ENCODE measurements around the gene CLIC1.

The CLIC1 gene

GRCh38 chr6:31708224-31708623, 28.1 kb downstream of the CLIC1 start:
- no peak for TF ChIP-seq CTCF (conservative IDR thresholded peaks at IDR 0.05)
- no peak overlapping the region for H3K27ac ChIP-seq

- no peak overlapping the region for H3K27ac ChIP-seq
- TF ChIP-seq CTCF (conservative IDR thresholded peaks at IDR 0.05) = no peak
These were observed 28.6 kb downstream of the CLIC1 start for GRCh38 chr6:31707701-31708100.

GRCh38 chr6:31706599-31706998, 29.7 kb downstream of the CLIC1 start, which contains the start of gene LY6G6F:
TSS of gene LY6G6F (plus strand) at chr6:31706866. CDS start at chr6:31706907, 41 bp downstream.
- TF ChIP-seq CTCF (conservative IDR thresholded peaks at IDR 0.05) = no peak
- H3K27ac ChIP-seq = no peak within 1 kb of the TSS

GRCh38 chr6:31705931-31706330, 30.4 kb downstream of the CLIC1 start:
- H3K27ac ChIP-seq = no peak overlapping the region
- TF ChIP-seq CTCF (conservative IDR thresholded peaks at IDR 0.05) = no peak

- TF ChIP-seq CTCF (conservative IDR thresholded peaks at IDR 0.05) = no peak
- peak within 1 kb of the TSS; percentile 85 for H3K27ac ChIP-seq
These were observed 33.3 kb downstream of the CLIC1 start, which contains the start of gene ABHD16A for GRCh38 chr6:31702819-31703716. TSS of gene ABHD16A (minus strand) at chr6:31703324. CDS start at chr6:31703281, 43 bp downstream.

- TF ChIP-seq CTCF (conservative IDR thresholded peaks at IDR 0.05) = no peak
- peak overlapping the region; percentile 85 for H3K27ac ChIP-seq
These were observed 33.9 kb downstream of the CLIC1 start for GRCh38 chr6:31702405-31702818.

- H3K27ac ChIP-seq = peak overlapping the region; percentile 85
- no peak for TF ChIP-seq CTCF (conservative IDR thresholded peaks at IDR 0.05)
These were observed 34.5 kb downstream of the CLIC1 start for GRCh38 chr6:31701666-31702404.
